ENCODE results near the gene PIP4K2B. TPM values are rescaled to one million over a fixed set of nuclear protein-coding genes. Genes with fewer than 3 reads are reported as not detected.
"Not testable (repeated sequence)": the region's sequence is repeated elsewhere in the genome, so short reads cannot be mapped to it uniquely, and the experiment has no call there.

Gene PIP4K2B
- total RNA-seq, 1 donor from 2014 or later, result 74.4 TPM

GRCh38 chr17:38730526-38731379 is 68.6 kb downstream of the PIP4K2B start:
- peak; percentile 61 for DNase-seq (ENCODE audit: low read depth)

DNA sequence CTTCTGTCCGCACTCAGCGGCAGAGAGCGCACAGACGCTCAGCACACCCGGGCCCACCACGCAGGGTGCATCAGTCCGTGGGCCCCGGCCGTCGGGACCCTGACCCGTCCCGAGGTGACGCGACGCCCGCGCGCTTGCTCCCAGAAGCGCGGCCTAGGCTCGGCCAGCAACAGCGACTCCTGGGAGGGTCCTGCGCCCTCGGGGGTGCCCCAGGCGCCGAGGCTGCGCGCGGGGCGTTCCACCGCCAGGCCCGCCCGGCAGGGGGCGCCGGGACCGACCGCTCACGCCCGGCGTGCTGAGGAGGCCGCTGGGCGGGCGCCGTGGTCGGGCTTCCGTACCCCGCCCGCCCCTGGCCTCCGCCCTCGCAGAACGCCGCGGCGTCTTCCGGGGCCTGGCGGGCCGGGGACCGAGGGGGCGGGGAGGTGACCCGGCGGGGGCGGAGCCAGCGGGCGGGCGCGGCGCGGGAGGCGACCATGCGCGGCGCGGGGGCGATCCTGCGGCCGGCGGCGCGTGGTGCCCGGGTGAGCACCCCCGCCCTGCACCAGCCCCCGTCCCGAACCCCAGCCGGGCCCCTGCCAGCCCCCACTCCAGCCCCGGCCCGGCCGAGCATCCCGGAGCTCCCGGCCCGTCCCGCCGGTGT is 69.3 kb downstream of the PIP4K2B start, which contains the start of gene CISD3:
TSS of gene CISD3 (plus strand) at position 456 of the 640 bp plus-strand sequence. CDS start at position 474, 18 bp downstream.
- DNase-seq (ENCODE audit: low read depth), result peak; percentile 84

GRCh38 chr17:38729368-38729885 is 69.9 kb downstream of the PIP4K2B start:
- no peak for DNase-seq (ENCODE audit: low read depth)

DNA sequence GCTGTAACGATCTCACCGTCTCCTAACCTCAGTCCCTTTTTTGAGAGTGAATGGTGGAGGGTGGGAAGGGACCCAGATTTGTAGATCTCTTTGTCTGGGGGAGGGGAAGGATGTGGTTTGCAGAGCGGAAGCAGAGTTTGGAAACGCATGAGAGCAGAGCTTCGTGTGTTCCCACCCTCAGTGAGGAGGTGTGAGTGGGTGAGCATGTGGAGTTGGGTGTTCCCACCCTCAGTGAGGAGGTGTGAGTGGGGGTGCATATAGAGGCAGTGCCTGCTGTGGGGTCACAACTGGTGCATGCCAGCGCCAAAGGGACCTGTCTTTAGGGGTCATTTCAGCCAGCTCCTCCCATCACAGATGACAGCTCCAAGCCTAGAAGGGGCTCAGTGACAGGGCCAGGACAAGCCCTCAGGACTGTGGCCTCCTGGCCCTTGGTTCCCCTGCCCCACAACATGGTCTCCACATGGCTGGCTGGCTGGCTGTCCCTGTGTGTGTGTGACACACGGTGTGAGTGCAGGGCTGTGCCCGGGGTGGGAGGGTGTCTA is 71.0 kb downstream of the PIP4K2B start:
- no peak for DNase-seq (ENCODE audit: low read depth)

DNA sequence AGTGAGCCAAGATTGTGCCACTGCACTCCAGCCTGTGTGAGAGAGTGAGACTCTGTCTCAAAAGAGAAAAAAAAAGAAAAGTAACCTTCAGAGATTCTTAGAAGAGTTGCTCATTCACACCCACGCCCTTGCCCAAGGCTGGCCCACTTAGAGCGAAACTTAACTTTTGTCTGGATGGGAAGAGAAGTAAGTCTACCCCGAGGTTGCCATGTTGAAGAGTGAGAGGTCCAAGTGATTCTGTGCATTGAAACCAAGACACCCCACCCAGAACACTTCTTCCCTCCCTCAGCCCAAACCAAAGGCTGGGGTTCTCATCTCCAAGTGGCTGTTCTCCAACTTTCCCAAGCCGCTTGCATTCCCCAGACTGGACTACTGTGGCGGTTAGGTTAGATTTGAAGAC is 71.6 kb downstream of the PIP4K2B start:
- no peak for DNase-seq (ENCODE audit: low read depth)

DNA sequence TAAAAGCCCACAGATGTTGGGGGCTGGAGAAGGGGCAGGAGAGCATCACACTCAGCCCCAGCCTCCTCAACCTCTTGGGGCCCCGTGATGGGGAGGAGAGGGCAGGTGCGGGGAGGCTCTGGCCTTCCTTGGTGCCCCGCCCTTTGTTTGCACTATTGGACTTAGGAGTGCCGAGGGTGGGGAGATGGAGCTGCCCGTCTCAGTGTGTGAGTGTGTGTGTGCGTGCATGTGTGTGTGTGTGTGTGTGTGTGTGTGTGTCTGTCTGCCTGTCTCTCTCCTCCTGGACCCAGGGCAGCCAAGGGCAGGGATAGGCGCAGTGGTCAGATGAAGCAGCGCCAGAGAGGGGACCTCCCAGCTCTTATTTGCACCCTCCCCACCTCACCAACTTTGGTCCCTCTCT is 73.2 kb downstream of the PIP4K2B start:
- not testable (repeated sequence) for DNase-seq (ENCODE audit: low read depth)

DNA sequence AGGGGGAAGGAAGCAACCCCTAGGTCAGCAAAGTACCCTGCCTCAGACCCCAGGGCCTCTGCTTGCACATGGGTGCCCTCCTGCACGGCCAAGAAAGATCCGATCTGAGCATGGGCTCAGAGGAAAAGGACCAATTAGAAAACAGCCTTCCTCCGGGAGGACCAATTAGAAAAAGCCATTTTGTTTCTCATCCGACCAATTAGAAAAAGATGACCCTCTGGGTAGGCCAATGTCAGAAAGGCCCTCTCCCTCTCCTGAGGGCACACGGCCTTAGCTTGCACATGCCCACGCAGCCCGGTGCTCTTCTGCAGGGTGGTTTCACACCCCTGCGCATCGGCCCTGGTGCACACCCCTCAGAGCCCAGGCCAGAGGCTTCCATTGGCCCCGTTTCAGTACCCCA is 74.3 kb downstream of the PIP4K2B start:
- DNase-seq (ENCODE audit: low read depth), result peak; percentile 54

DNA sequence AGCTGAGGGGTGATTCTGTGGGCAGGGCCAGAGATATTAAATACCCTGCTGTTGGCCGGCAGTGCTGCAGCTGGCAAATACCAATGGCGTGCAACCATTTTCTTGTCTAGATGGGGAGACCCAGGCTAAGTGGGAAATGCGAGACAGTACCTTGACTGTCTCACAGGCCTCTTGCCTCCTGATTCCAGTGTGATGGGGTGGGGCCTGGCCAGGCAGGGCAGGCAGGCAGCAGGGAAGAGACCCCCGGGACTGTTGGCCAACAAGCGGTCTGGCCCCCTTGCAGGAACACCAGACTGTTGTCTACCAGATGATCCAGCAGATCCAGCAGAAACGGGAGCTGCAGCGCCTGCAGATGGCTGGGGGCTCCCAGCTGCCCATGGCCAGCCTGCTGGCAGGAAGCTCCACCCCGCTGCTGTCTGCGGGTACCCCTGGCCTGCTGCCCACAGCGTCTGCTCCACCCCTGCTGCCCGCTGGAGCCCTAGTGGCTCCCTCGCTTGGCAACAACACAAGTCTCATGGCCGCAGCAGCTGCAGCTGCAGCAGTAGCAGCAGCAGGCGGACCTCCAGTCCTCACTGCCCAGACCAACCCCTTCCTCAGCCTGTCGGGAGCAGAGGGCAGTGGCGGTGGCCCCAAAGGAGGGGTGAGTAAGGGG is 74.9 kb downstream of the PIP4K2B start:
- peak; percentile 95 for DNase-seq (ENCODE audit: low read depth)

DNA sequence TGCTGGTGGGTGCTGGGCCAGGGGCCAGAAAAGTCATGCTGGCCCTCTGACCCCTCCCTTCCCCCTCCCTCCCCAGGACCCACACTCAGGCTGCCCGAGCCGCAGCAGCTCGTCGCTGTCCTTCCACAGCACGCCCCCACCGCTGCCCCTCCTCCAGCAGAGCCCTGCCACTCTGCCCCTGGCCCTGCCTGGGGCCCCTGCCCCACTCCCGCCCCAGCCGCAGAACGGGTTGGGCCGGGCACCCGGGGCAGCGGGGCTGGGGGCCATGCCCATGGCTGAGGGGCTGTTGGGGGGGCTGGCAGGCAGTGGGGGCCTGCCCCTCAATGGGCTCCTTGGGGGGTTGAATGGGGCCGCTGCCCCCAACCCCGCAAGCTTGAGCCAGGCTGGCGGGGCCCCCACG is 77.6 kb downstream of the PIP4K2B start:
- DNase-seq (ENCODE audit: low read depth), result no peak

DNA sequence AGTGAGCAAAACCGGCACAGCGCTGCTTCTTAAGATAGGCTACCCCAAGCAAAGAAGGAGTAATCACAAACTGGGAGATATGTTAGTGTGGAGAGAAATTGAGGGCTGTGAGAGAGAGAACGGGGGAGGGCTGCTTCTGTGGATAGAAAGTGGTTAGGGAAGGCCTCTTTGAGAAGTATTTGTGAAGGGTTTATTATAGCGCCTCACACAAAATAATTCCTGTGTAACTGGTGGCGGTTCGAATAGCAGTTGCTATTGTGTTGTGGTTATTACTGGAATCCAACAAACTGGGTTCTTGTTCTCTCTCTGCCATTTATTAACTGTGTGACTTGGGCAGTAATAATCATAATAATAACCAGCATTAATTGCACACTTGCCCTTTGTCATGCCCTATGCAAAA is 78.4 kb downstream of the PIP4K2B start:
- DNase-seq (ENCODE audit: low read depth), result peak; percentile 63

DNA sequence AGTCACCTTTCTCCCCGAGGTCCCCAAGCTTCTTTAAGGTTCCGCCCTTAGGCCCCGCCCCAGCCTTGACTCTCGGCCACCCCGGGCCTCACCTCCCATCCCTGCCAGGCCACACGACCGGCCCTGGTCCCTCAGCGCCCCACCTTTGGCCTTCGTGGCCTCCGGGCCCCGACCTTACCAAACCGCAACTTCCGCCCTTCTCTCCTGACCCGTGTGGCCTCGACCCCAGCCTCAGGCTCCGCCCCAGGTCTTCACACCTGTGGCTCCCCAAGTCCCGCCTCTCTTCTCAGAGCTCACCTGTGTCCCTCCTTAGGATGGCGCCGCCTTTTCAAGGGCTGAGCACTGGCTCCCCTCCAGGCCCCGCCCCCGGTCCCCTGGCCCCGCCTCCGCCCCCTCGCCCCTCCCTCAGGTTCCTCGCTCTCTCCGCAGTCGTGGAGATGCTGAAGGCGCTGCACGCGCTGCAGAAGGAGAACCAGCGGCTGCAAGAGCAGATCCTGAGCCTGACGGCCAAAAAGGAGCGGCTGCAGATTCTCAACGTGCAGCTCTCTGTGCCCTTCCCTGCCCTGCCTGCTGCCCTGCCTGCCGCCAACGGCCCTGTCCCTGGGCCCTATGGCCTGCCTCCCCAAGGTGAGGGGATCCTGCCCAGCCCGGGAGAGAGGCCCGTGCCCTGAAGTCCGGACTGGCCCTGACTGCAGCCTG is 79.3 kb downstream of the PIP4K2B start:
- no peak for DNase-seq (ENCODE audit: low read depth)

DNA sequence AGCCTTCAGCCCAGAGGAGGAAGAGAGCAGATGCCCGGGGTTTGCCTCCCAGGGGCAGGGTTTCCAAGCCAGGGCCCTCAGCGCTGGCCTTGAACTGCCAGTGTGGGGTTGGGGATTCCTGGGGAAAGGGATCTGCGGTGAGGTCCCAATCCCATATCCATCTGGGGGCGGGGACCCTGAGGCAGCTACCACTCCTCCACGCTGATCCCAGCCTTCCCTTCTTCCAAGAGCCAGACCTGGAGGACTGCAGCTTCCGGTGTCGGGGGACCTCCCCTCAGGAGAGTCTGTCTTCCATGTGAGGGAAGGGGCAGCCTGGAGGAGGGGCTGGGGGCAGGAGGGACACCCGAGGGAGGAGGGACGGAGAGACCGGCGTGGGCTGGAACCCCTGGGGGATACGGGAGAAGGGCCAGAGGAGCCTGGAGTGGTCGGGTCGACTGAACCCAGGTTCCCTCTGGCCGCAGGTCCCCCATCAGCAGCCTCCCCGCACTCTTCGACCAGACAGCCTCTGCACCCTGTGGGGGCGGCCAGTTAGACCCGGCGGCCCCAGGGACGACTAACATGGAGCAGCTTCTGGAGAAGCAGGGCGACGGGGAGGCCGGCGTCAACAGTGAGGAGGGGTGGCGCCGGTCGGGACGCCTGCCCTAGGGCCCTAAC is 79.9 kb downstream of the PIP4K2B start:
- DNase-seq (ENCODE audit: low read depth), result no peak

GRCh38 chr17:38717139-38717745 is 82.1 kb downstream of the PIP4K2B start:
- DNase-seq (ENCODE audit: low read depth), result no peak

- DNase-seq (ENCODE audit: low read depth), result no peak
These were observed 82.9 kb downstream of the PIP4K2B start for GRCh38 chr17:38716368-38717005.

Small RNAs within 50 kb of the gene (microRNA-seq; reads per million reads assigned to microRNA genes)
- 0.65 reads per million for gene MIR4726
- not detected for gene MIR4727

Other genes with a start within 250 kb of the PIP4K2B start
- gene SRCIN1, start 193.6 kb downstream of the PIP4K2B start, total RNA-seq, result 0.08 TPM in 1 of 2 replicates, not detected in the other
- 0.94 and 1.2 TPM in 2 replicates for gene EPOP, start 124.6 kb downstream of the PIP4K2B start, total RNA-seq
- gene MLLT6, start 94.3 kb downstream of the PIP4K2B start, total RNA-seq, result 42.7 and 54.6 TPM in 2 replicates
- gene CISD3, start 69.2 kb downstream of the PIP4K2B start, total RNA-seq, result 3.7 and 6.2 TPM in 2 replicates
- 2.0 and 2.3 TPM in 2 replicates for gene PCGF2, start 51.2 kb downstream of the PIP4K2B start, total RNA-seq
- 165 and 179 TPM in 2 replicates for gene PSMB3, start 46.8 kb downstream of the PIP4K2B start, total RNA-seq
- gene CWC25, start 25.8 kb upstream of the PIP4K2B start, total RNA-seq, result 10.8 and 11.3 TPM in 2 replicates
- gene RPL23, start 54.2 kb upstream of the PIP4K2B start, total RNA-seq, result 758 and 872 TPM in 2 replicates
- 86.8 and 89.9 TPM in 2 replicates for gene LASP1, start 70.5 kb upstream of the PIP4K2B start, total RNA-seq
- gene FBXO47, start 167.8 kb upstream of the PIP4K2B start, total RNA-seq, result not detected in 2 replicates